Panc1 (cell line): Measurements from ENCODE around the gene SCPEP1.

Experiments used
- CTCF ChIP-seq: fragments of 450-650 bp; IDR thresholded peaks from 2 replicates; pipeline ENCODE4 v1.5.1; 2017; ENCODE audit warnings: mild to moderate bottlenecking
- POLR2AphosphoS5 ChIP-seq: IDR thresholded peaks from 2 replicates; pipeline ENCODE4 v1.6.1; 2012; ENCODE audit warnings: mild to moderate bottlenecking, low read depth, low read length, moderate library complexity
- REST ChIP-seq, 2 experiments: IDR thresholded peaks; 2 replicates each; pipeline ENCODE4 v1.6.1; 2011 to 2012; ENCODE audit warnings: low read depth in 2 of 2, control low read depth in 1 of 2, low read length in 1 of 2, mild to moderate bottlenecking in 1 of 2, moderate library complexity in 1 of 2; ENCODE audit not compliant: insufficient read depth in 1 of 2
- TCF7L2 ChIP-seq: IDR thresholded peaks from 2 replicates; pipeline ENCODE4 v1.6.1; 2011; ENCODE audit warnings: mild to moderate bottlenecking, low read depth, low read length, inconsistent platforms

DNA sequence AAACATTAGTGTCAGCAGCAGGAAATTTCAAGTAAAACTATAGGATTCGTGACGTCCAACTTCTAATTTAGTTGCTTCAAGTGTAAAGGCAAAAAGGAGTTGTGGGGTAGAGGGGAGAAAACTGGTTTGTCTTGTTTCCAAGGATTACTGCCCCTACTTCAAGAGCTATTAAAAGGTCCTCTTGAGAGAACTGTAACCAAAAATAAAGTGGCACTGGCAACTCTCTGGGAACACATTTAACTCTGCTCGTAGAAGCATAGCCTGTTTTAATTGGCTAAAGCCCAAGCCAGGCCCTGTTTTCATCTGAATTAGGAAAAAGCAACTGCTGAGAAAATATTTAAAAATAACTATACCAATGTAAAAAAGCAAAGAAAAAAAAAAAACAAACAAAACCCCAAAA lies 55.4 kb downstream of the SCPEP1 start:
- TF ChIP-seq REST (IDR thresholded peaks at IDR 0.05; ENCODE audit: insufficient read depth in 1 of 2, low read depth in 2 of 2, low read length in 1 of 2) (no peak), CTCF (no peak), TCF7L2 (no peak), POLR2AphosphoS5 (no peak)
